DMS79 (cell line): ENCODE measurements around the gene OR4D1.
"Not testable (repeated sequence)": the region's sequence is repeated elsewhere in the genome, so short reads cannot be mapped to it uniquely, and the experiment has no call there.

Experiments used
- DNase-seq: peaks from one replicate; lab custom pipeline; 2025; lab: John Stamatoyannopoulos, UW

The OR4D1 gene

GRCh38 chr17:58147930-58148434 lies at the start of gene OR4D1:
OR4D1 (plus strand) TSS chr17:58148384; CDS start chr17:58155154, 6,770 bp downstream.
- no peak for DNase-seq

- DNase-seq: no peak
Observed at GRCh38 chr17:58100506-58100905, 47.7 kb upstream of the OR4D1 start.

GRCh38 chr17:58101898-58102297 lies 46.3 kb upstream of the OR4D1 start:
- not testable (repeated sequence) for DNase-seq

DNA sequence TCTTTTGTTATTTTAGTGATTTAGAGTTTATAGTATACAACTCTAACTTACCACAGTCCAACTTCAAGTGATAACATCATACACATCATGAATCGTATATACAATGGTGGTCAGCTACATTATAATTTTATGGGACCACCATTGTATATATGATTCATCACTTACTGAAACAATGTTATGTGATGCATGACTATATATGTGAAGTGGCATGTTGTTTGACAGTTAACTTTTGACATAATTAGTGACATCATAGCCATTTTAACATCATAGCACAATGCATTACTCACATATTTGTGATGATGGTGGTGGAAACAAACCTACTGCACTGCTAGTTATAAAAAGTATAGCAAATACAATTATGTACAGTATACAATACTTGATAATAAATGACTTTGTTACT lies 43.1 kb upstream of the OR4D1 start:
- DNase-seq: no peak

DNA sequence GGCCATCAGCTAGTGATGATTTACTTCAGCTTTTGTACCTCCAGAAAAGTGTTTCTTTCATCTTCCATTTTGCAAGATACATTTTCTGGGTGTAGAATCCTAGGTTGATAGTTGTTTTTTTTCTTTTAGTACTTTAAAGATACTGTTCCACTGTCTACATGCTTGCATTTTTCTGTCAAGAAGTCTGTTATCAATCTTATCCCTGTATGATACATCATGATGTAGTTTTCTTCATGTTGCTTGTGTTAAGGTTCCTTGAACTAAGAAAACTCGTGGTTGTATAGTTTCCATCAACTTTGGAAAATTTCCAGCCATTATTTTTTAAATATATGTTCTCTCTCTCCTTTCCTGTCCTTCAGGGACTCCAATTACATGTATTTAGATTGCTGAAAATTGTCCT lies 40.9 kb upstream of the OR4D1 start:
- no peak for DNase-seq

DNA sequence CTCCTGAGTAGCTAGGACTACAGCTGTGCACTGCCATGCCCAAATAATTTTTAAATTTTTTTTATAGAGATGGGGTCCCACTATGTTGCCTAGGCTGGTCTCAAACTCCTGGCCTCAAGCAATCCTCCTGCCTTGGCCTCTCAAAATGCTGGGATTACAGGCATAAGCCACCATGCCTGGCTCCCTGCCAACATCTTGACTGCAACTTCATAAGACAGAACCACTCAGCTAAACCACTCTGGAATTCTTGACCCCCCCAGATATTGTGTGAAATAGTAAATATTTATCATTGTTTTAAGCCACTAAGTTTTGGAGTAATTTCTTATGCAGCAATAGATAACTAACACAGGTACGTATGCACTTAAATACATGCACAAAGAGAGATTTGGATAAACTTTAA lies 39.0 kb upstream of the OR4D1 start:
- no peak for DNase-seq

DNA sequence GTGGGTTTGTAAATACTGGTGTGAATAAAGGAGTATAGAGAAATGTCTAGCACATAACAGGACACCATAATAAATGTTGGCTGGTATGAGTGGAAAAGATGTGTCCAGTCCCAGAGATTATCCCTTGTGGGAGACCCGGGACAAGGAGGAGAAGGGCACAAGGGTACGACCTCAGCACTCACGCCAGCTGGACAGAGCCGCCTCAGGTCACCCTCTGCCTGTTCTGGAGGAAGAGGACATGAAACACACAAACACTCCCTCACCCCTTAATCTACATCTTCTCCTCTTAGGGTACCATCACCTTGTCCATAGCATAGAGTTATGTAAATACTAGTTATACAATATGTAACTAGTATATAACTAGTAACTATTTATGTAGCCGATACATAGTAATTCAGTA lies 38.2 kb upstream of the OR4D1 start:
- no peak for DNase-seq

- no peak for DNase-seq
Observed at GRCh38 chr17:58111676-58112075, 36.5 kb upstream of the OR4D1 start.

GRCh38 chr17:58112970-58113631 lies 35.1 kb upstream of the OR4D1 start:
- DNase-seq: peak; percentile 19

- DNase-seq: no peak
Observed at GRCh38 chr17:58113947-58114346, 34.2 kb upstream of the OR4D1 start.

- DNase-seq: no peak
Observed at GRCh38 chr17:58117382-58117781, 30.8 kb upstream of the OR4D1 start.

GRCh38 chr17:58119491-58119890 lies 28.7 kb upstream of the OR4D1 start:
- DNase-seq: no peak

DNA sequence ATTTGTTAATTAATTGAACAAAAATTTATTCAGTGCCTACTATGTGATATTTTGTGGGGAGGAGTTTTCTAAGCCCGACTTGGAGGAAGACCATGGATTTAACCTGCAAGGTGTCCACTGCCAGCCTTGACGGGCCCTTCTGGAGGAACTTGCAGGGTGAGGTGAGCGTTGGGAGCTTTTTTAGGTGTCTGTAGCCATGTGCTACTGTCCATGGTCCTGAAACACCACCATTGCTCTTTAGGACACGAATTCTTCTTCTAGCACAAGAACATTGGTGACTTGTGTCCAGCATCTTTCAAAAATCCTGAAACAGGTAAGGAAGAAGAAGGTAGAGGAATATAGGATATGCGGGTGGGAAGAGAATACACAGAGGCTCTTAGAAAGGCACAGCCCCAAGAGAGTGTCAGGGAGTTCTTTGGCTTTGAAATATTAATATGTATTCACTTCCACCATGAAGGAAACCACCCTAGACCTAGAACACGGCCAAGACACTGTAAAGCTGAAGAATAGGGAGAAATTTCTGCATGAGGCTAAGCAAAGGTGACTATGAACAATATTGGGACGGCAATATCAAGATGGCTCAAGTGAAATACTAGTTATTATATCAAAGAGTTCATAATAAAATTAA lies 27.9 kb upstream of the OR4D1 start:
- DNase-seq: no peak

- no peak for DNase-seq
Observed at GRCh38 chr17:58121925-58122324, 26.3 kb upstream of the OR4D1 start.

GRCh38 chr17:58127846-58128245 lies 20.3 kb upstream of the OR4D1 start:
- no peak for DNase-seq

DNA sequence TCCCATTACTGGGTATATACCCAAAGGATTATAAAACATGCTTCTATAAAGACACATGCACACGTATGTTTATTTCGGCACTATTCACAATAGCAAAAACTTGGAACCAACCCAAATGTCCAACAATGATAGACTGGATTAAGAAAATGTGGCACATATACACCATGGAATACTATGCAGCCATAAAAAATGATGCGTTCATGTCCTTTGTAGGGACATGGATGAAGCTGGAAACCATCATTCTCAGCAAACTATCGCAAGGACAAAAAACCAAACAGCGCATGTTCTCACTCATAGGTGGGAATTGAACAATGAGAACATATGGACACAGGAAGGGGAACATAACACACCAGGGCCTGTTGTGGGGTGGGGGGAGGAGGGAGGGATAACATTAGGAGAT lies 15.5 kb upstream of the OR4D1 start:
- DNase-seq: not testable (repeated sequence)

DNA sequence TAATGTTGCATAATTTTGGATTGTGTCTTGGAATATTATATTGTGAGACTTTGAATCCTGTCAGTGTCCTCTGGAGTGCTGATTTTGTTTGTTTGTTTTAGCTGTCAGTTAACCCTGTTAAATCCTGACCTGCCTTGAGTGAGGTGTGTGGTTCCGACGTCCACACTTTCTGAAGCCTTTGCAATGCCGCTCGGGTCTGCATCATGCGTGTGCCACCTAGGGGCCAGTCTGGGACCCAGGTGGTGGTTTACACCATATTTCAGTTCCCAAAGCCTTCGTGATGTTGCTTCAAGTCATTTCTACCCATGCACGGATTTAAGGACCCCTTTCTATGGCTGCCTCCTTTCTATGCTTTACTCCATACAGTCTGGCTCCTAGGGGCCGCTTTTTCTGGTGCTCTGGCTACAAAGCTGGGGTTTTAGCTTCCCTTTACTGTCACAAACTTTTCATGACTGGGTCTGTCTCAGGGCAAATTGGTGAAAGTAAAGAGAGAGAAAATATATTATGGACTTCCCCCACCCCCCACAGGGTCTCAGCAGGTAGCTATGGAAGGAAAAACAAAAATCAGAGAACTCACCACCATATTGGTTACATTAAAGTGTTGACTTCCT lies 11.4 kb upstream of the OR4D1 start:
- no peak for DNase-seq

GRCh38 chr17:58141505-58141904 lies 6.7 kb upstream of the OR4D1 start:
- DNase-seq: no peak

GRCh38 chr17:58143335-58143734 lies 4.8 kb upstream of the OR4D1 start:
- DNase-seq: not testable (repeated sequence)

DNA sequence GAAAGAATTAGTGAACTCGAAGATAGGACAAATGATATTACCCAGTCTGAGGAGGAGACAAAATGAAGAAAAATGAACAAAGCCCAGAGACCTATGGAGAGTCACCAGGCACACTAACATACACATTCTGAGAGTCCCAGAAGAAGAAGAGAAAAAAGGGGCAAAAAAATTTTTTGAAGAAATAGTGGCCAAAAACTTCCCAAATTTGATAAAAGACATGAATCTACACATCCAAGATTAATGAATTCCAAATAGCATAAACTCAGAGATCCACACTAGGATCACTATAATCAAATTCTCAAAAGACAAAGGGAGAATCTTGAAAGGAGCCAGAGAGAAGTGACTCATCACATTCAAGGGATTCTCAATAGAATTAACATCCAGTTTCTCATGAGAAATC lies 3.4 kb upstream of the OR4D1 start:
- DNase-seq: no peak

DNA sequence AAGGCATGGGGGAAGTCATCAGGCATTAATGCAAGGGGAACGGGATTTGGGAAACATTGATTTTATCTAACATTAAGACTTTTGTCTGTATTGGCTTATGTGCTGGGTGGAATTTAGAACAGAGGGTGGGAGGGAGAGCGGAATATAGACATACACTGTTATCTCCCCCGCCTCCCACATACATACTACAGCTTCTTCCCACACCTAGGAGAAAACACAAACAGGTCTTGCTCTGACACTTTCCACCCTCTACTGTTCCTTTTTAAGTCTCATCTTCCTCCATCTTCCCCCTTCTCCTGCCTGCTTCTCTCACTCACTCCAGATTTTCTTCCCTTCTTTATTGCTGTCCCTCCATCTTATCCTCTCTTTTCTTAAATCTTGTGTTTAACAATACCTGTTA lies 425 bp downstream of the OR4D1 start:
- DNase-seq: no peak

- DNase-seq: no peak
Observed at GRCh38 chr17:58150394-58150793, 2.2 kb downstream of the OR4D1 start.

- no peak for DNase-seq
Observed at GRCh38 chr17:58153046-58153445, 4.9 kb downstream of the OR4D1 start.
